KG1 (cell line): ENCODE measurements around the gene ZER1.
A peak's percentile ranks its signal among the peaks of the same experiment; 100 is the strongest.

Source experiments
- DNase-seq: peaks from one replicate; lab custom pipeline; 2025; lab: John Stamatoyannopoulos, UW

ZER1 gene

DNA sequence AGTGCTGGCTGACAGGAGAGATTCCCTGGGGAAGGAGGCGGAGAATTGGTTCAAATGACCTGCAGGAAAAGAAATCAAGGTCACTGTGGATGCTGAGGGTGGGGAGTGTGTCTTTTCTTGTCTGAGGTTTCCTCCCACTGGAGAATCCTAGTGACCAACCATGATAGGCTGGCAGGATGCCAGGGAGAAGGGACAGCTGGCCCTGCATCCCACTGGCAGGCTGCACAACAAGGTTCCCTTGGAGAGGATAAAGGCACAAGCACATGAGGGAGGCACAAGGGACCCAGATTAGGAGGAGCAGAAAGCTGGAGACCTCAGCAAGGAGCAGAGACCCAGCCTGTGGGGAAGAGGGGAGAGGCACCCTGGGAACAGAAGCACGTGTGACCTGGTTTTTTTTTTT lies 36.4 kb downstream of the ZER1 start:
- no peak for DNase-seq

- DNase-seq: no peak
Measured at GRCh38 chr9:128733256-128733655, 38.5 kb downstream of the ZER1 start.

DNA sequence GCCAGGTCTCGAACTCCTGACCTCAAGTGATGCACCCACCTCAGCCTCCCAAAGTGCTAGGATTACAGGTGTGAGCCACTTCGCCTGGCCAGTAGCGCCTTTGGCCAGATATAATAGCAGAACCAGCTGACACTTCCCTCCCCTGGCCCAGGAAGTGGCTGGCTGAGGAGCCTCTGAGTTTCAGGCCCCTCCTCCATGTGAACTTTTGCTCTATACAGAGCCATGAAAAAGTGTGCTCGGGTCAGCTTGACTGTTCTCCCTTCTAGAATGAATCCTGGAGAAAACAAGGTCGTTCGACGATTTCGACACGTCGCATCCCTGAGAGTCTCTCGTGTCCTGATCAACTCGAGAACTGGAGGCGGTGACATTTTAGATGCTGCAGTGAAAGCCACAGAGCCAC lies 39.2 kb downstream of the ZER1 start:
- no peak for DNase-seq

GRCh38 chr9:128731691-128732090 lies 40.0 kb downstream of the ZER1 start:
- no peak for DNase-seq

DNA sequence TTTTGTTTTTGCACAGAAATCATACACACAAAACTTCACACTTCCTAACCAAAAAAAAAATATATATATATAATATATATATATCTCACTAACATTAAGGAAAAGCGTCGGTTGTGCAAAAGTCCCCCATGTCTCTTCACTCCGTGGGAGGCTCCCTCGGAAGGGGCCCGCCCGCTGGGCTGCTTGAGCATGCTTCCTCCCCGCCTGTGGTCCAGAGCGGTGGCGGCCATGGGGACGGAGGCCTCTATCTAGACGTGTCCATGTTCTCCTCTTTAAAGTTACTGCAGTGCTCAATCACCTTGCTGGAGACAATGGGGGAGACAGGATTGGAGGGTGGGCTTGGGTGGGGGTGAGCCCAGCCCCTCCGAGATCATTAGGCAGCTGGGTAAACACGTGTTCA lies 40.6 kb downstream of the ZER1 start:
- no peak for DNase-seq

- no peak for DNase-seq
Measured at GRCh38 chr9:128729766-128730517, 41.8 kb downstream of the ZER1 start.

DNA sequence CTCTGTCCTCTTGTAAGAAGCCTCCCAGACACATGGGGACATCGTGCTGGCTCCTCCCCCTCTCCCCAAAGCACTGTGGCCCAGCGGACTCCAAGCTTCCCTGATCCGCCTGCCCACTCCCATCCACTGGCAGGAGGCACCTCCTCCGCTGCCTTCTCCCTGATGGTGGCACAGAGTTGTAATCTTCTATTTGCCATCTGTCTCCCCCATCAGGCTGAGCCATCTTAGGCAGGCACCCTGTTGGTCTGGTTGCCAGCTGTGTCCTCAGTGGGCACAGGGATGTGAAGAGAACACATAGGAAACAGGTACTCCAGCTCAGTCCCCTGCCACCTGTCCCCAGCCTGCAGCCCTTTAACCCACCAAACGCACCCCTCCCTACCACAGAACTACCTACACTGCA lies 42.4 kb downstream of the ZER1 start:
- no peak for DNase-seq

- DNase-seq: no peak
Measured at GRCh38 chr9:128728298-128728697, 43.4 kb downstream of the ZER1 start.

GRCh38 chr9:128727640-128728248 lies 44.0 kb downstream of the ZER1 start:
- DNase-seq: no peak

DNA sequence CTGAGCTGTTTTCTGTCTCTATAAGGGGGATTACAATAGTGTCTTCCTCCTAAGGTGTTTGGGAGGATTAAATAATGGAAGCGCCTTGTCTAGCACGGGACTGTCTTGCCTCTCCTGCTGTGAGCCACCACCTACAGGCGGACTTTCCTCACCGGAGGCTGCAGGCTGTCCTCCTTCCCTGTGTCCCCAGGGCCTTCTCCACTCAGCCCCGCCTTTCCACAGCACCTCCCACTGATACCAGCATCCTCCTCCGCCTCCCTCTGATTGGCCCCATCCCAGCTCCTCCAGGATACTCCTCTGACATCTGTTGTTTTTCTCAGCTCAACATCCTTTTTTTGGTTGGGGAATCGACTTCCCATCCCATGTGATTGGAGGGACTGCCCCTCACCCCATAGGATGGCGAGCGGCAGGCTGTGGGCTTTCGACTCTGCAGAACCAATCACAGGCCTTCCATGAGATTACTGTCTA lies 46.9 kb downstream of the ZER1 start:
- DNase-seq: no peak

- peak; percentile 96 for DNase-seq
Measured at GRCh38 chr9:128723866-128724743, 47.6 kb downstream of the ZER1 start, which contains the start of gene ZDHHC12. Gene ZDHHC12 (minus strand): TSS chr9:128724127. CDS start chr9:128724093, 34 bp downstream.

- no peak for DNase-seq
Measured at GRCh38 chr9:128723352-128723865, 48.3 kb downstream of the ZER1 start.

GRCh38 chr9:128722380-128723351 lies 49.1 kb downstream of the ZER1 start:
- no peak for DNase-seq

- DNase-seq: no peak
Measured at GRCh38 chr9:128721487-128722010, 50.2 kb downstream of the ZER1 start.

- no peak for DNase-seq
Measured at GRCh38 chr9:128720841-128721486, 50.8 kb downstream of the ZER1 start.

- DNase-seq: no peak
Measured at GRCh38 chr9:128719919-128720605, 51.7 kb downstream of the ZER1 start.

DNA sequence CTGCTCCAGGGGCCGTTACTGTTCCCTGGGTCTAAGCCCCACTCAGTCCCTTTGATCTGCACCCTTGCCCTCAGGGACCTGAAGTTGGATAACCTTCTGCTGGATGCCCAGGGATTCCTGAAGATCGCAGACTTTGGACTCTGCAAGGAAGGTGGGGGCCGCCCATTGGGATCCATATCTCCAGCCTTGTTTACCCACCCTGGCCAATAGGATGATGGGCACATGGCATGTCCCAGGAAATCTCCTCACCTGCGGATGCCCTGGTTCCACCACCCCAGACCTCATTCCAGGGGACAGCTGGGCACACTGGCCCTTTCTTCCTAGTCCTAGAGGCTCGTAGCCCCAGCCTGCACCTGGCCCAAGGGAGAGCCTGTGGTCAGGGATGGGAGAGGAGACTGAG lies 53.3 kb downstream of the ZER1 start:
- DNase-seq: no peak

- no peak for DNase-seq
Measured at GRCh38 chr9:128718047-128718446, 53.7 kb downstream of the ZER1 start.

DNA sequence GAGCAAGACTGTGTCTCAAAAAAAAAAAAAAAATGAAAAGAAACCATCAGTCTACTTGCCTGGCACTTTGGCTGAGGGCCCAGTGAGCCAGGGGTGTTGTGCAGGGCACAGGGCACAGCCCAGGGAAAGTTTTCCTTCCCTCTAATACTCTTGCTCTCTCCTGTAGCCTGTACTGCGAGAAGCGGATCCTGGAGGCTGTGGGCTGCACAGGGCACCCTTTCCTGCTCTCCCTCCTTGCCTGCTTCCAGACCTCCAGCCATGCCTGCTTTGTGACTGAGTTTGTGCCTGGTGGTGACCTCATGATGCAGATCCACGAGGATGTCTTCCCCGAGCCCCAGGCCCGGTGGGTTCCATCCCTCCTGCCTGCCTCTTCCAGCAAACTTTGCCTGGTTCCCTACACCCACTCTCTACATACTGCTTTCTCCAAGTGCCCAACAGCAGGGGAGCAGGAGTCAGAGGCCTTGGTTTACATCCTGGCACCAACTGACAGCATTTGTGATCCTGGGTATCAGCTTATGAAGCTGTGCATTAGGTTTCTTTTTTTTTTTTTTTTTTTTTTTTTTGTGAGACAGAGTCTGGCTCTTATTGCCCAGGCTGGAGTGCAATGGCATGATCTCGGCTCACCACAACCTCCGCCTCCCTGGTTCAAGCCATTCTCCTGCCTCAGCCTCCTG lies 55.0 kb downstream of the ZER1 start:
- DNase-seq: no peak
